OCI-LY1 (cell line): ENCODE measurements around the gene THRAP3.

Experiments used
- CTCF ChIP-seq: fragments of 200-600 bp; sonication (generic), shearing (Covaris generic); IDR thresholded peaks from 2 replicates; pipeline ENCODE4 v1.5.1; 2017; ENCODE audit warnings: mild to moderate bottlenecking, antibody characterized with exemption, low read length, moderate library complexity, mixed read lengths
- EZH2 ChIP-seq: fragments of 200-600 bp; sonication (generic), shearing (Covaris generic); IDR thresholded peaks from 2 replicates; pipeline ENCODE4 v1.8.0; 2017; ENCODE audit warnings: borderline replicate concordance, mixed run types, mild to moderate bottlenecking, antibody characterized with exemption, low read length, moderate library complexity, mixed read lengths

DNA sequence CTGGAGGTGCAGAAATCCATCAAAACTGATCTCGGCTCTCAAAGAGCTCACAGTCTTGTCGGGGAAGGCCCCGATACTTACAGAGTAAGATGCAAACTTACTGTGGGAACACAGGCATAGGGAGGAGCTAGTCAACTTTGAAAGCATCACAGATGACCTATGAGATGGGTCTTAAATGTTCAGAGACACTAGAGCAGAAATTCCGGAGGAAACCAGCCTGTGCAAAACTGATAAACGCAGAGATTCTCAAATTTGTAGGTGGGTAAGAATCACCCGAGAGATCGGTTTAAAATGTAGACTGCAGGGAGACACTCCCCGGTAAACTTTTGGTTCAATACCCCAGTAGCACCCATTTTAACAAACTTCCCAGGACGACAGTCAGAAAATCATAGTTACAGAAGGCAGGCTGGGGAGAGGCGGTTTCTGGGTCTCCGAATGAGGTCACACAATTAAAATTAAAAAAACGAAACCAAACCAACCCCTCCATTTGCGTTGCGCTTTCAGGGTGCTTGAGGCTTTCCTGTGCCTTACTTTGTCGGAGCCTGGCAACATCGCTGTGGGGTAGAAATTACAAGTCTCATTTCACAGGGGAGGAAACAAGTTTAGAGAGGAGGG lies 755 bp upstream of the THRAP3 start:
- no peak for TF ChIP-seq CTCF
- TF ChIP-seq EZH2 = no peak
